Measurements from ENCODE around the gene DNAJC19.
"Not testable (repeated sequence)": the region's sequence is repeated elsewhere in the genome, so short reads cannot be mapped to it uniquely, and the experiment has no call there.

The DNAJC19 gene

GRCh38 chr3:180989291-180990163 lies at the start of gene DNAJC19:
DNAJC19 (minus strand) TSS chr3:180989736; CDS start chr3:180989602, 134 bp downstream.
- peak; percentile 85 to 87 for DNase-seq

GRCh38 chr3:181030948-181031347 lies 41.4 kb upstream of the DNAJC19 start:
- no peak for DNase-seq

DNA sequence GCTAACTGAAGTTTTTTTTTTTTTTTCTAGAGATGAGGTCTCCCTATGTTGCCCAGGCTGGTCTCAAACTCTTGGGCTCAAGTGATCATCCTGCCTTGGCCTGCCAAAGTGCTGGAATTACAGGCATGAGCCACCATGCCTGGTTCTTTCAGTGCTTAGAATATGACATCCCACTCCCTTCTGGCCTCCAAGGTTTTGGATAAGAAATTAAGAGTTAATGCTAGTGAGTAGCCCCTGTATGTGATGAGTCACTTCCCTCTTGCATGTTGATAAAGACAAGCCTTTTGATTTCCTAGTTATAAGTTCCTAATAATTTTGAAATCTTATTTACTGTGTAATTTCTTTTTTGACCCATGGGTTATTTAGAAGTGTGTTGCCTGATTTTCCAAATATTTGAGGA lies 35.7 kb upstream of the DNAJC19 start:
- no peak for DNase-seq

- no peak for DNase-seq
Observed at GRCh38 chr3:181017690-181018089, 28.2 kb upstream of the DNAJC19 start.

GRCh38 chr3:181009225-181009624 lies 19.7 kb upstream of the DNAJC19 start:
- no peak for DNase-seq

GRCh38 chr3:181008796-181009195 lies 19.3 kb upstream of the DNAJC19 start:
- DNase-seq, result no peak

GRCh38 chr3:181007262-181007661 lies 17.7 kb upstream of the DNAJC19 start:
- DNase-seq, result no peak

- no peak for DNase-seq
Observed at GRCh38 chr3:181006541-181006940, 17.0 kb upstream of the DNAJC19 start.

DNA sequence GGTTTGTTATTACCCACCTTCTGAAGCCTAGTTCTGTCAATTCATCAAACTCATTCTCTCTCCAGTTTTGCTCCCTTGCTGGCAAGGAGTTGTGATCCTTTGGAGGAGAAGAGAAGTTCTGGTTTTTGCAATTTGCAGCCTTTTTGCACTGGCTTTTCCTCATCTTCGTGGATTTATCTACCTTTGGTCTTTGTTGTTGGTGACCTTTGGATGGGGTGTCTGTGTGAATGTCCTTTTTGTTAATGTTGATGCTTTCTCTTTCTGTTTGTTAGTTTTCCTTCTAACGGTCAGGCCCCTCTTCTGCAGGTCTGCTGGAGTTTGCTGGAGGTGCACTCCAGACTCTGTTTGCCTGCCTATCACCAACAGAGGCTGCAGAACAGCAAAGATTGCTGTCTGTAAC lies 13.9 kb upstream of the DNAJC19 start:
- not testable (repeated sequence) for DNase-seq

GRCh38 chr3:181002331-181002730 lies 12.8 kb upstream of the DNAJC19 start:
- not testable (repeated sequence) for DNase-seq

DNA sequence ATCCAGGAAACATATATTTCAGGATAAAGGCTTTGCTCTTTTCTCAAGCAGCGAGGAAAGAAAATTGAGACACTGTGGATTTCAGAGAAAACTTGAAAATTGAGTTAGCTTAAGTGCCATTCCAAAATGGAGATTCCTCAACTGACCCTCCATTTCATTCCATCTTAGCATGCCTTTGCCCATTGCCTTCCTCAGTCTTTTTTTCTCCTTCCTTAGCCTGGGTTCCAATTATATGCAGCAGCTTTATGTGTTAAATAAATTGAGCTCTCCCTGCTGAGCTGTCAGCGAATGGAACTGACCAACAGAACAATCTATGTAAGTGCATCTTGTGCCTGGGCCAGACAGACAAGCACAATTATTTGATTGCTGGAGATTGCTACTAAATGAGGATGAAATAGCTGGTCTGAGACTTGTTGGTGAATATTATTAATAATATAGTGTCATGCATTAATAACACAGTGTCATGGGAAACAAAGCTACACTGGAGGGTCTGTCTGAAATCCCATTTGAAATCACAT lies 6.9 kb upstream of the DNAJC19 start:
- DNase-seq, result no peak

- DNase-seq, result no peak
Observed at GRCh38 chr3:180990505-180990904, 969 bp upstream of the DNAJC19 start.

DNA sequence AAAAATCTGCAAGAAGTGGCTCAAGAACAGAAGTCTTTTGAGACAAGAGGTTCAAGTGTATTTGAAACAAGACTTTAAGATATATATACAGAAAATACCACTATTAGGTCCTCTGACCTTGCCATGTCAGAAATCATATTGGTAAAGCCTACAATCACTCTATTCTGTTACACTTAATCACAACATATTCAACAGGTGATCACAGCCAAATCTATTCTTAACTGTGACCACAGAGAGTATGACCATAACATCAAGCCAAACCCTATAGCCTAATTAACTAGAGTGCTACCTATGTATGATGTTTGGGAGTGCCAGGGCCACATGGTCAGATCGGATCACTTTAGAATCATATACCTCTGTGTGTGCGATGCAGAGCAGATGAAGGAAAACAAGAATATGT lies 2.2 kb downstream of the DNAJC19 start:
- no peak for DNase-seq

GRCh38 chr3:180986366-180986765 lies 3.2 kb downstream of the DNAJC19 start:
- not testable (repeated sequence) for DNase-seq

GRCh38 chr3:180983136-180983535 lies 6.4 kb downstream of the DNAJC19 start:
- DNase-seq, result no peak

DNA sequence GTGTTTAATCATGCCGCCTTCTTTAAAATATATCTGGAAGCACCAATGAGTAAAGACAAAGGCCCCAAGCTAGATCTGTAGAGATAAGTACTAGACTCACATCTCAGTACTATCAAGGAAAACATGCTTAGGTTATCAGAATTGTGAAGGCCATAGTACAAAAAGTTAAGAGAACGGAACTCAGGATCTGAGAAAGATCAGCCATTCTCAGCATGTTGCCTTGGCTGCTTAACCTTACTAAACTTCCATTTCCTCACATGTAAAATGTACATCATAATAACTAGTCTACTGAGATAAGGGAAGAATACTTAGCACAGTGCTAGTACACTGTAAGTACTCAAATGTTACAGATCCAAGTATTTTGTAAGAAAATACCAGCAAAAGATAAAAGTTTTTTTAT lies 7.6 kb downstream of the DNAJC19 start:
- no peak for DNase-seq

DNA sequence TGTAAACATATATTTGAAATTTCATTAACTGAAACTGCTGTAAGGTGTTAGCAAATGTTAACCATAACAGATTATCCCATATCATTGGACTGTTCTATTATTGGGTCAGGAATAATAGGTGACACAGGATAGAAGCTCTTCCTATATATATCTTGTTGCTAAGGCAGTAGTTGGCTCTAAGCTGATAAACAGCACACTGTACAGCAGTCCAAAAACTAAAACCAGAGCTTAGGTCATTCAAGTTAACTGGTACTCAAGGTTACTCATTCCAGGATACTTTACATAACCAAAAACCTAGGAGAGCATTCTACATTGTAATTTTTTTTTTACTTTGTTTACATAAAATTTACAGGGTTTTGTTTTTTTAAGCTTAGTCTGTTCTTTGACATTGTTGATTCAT lies 8.9 kb downstream of the DNAJC19 start:
- DNase-seq, result no peak

DNA sequence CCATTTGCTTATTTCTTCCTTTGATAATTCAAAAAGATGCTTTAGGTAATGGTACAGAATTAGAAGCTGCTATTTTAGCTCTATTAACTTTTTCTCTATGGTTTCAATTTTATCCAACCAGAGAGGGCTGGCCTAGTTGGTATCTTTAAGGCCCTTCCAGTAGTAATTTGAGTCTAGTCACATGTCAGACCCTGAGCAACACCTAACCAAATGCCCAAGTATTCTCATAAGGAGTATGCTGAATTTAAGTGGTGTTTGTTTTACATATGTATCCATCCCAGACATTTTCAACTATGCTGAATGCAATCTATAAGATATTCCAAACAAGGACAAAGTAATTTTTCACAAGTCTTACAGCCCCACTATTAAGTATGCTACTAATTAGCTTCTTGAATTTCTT lies 9.6 kb downstream of the DNAJC19 start:
- no peak for DNase-seq

- DNase-seq, result no peak
Observed at GRCh38 chr3:180977498-180977897, 12.0 kb downstream of the DNAJC19 start.

DNA sequence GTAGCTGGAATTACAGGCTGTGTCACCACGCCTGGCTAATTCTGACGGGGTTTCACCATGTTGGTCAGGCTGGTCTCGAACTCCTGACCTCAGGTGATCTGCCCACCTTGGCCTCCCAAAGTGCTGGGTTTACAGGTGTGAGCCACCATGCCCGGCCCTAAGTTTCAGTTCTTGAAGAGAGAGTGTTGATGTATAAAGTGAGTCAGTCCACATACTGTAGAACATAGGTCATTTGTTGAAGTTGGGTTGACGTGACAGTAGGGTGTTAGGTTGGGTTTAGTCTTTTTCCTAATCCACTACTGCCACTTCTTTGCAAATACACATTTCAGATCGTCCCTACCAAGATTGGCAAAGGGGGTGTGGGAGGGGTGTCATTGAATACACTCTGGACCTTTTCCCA lies 15.2 kb downstream of the DNAJC19 start:
- DNase-seq, result no peak

DNA sequence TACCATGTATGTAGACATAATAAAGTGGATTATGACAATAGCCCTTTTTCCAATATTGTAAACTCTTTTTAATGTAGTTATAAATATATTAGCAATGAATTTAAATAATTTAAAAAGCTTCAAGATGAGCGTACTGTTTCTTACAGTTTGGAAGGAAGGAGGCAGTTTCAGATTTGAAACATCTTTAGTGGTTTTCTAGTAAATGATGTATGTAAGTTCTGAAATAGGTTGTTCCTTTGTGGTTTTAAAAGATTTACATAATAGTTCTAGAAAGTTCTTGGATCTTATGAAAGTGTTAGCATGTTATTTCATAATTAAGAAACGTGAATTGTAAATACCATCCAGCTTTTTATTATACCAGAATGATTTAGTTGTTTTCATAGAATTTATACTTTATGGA lies 16.0 kb downstream of the DNAJC19 start:
- no peak for DNase-seq

DNA sequence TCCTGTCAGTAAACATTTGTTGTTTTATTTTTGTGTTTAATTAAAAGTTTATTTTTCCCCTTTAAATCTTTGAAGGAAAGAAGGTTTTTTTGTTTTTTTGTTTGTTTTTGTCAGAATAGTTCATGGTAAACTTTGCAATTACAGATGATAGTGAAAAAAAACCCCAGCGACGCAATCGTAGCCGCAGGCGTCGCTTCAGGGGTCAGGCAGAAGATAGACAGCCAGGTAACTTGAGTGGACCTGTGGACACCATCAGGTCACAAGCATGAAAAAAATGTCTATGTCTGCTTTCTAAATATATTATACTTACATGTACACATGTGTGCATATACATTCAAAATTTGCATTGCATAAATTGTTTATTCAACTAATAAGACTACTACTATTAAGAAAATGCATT lies 18.6 kb downstream of the DNAJC19 start:
- no peak for DNase-seq

DNA sequence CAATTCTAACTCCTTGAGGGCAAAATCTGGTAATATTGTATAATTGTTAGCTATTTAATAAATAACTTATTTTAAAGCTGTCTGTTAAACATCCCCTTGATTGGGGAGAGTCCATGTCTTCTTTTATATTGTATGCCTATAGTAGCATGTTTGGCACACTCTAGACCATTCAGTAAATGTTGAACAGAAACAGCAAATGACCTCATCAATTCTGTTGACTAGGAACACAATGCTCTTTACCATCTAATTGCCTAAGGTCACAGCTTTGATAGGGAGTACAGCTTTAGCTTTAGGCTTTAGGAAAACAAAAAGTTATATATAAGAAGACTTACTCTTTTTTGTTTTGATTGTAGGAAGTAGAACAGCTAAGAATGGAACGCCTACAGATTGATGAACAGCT lies 27.0 kb downstream of the DNAJC19 start:
- no peak for DNase-seq

- DNase-seq, result no peak
Observed at GRCh38 chr3:180961552-180961951, 28.0 kb downstream of the DNAJC19 start.

DNA sequence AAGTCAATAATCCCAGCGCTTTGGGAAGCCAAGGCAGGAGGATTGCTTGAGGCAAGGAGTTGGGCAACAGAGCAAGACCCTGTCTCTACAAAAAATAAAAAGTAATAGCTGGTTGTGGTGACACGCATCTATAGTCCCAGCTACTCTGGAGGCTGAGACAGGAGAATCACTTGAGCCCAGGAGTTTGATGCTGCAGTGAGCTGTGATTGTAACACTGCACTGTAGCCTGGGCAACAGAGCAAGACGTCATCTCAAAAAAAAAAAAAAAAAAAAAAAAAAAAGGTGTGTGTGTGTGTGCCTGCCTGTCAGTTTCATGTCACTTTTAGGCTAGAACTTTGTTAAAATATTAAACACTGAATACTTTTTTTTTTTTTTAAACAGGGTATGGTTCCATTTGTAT lies 28.4 kb downstream of the DNAJC19 start:
- DNase-seq, result no peak

Measured in activated CD4-positive, alpha-beta T cell treated with anti-CD3 and anti-CD28 coated beads, Interleukin-2, amount 50 U/mL, for 4 hours (primary cell).